AG04450 (cell line): ENCODE results near the gene CAPN5. TPM values are rescaled to one million over a fixed set of nuclear protein-coding genes. Genes with fewer than 3 reads are reported as not detected.

ENCODE experiments used
- CTCF ChIA-PET: fragments of 300-600, 350-600 bp; formaldehyde crosslinking; extraction: SDS; loops from one replicate; lab custom pipeline; 2022; ENCODE audit warnings: antibody characterized with exemption, inconsistent platforms; lab: Charles Lee
- POLR2A ChIA-PET: fragments of 350-600 bp; formaldehyde crosslinking; extraction: SDS; loops from one replicate; lab custom pipeline; 2021; ENCODE audit warnings: antibody characterized with exemption, inconsistent platforms; lab: Yijun Ruan, JAX
- DNase-seq: peaks from one replicate; pipeline ENCODE4 v3.0.0-alpha.2; 2011; ENCODE audit warnings: low read depth, low spot score
- H3K27ac ChIP-seq: one replicate; pipeline ENCODE4 v1.5.1; 2012; ENCODE audit warnings: low read depth, low read length, control low read depth
- H3K27me3 ChIP-seq: one replicate; pipeline ENCODE4 v1.6.0; 2012; ENCODE audit warnings: low read length; ENCODE audit not compliant: control insufficient read depth, insufficient read depth
- H3K4me3 ChIP-seq: 2 replicates; pipeline ENCODE4 v1.5.1; 2011; ENCODE audit warnings: mild to moderate bottlenecking, low read depth, low read length, control low read depth
- H3K9me3 ChIP-seq: 2 replicates; pipeline ENCODE4 v1.5.1; 2012; ENCODE audit warnings: low read length; ENCODE audit not compliant: control insufficient read depth, insufficient read depth
- CTCF ChIP-seq: IDR thresholded peaks from 2 replicates; pipeline ENCODE4 v1.5.1; 2011; ENCODE audit warnings: low read depth, low read length, control low read depth, inconsistent platforms
- polyA plus RNA-seq: library from polyadenylated mRNA; depleted of rRNA; stranded (reverse); fragments of >200 nt; gene quantifications from 2 replicates; pipeline ENCODE4 v1.2.3, GENCODE V29; 2011

CAPN5 gene
- polyA plus RNA-seq, 1 experiment = 18.6 TPM

- Histone ChIP-seq H3K4me3 (no peak overlapping the region), H3K9me3 (peaks cover 4% of the 10 kb centered on the region; the same call in 1 of the 2 replicates), H3K27me3 (no peaks in the 10 kb centered on the region), H3K27ac (no peak overlapping the region)
- no peak for DNase-seq
- ChIA-PET CTCF (interaction anchor here (1.1 to 1.6 kb wide), 3 partner anchors 9 to 412 kb away, joined by 3 to 6 read pairs (median 5); no protein-coding TSS in a partner anchor), POLR2A (no interaction called here)
- TF ChIP-seq CTCF = no peak
These were observed 69.3 kb downstream of the CAPN5 start for GRCh38 chr11:77136074-77136473.

- DNase-seq = no peak
- Histone ChIP-seq H3K27ac (no peak overlapping the region), H3K9me3 (peaks cover 4% of the 10 kb centered on the region; the same call in 1 of the 2 replicates), H3K4me3 (no peak overlapping the region), H3K27me3 (peaks cover 2% of the 10 kb centered on the region)
- TF ChIP-seq CTCF = no peak
- POLR2A ChIA-PET = no interaction called here
- CTCF ChIA-PET = interaction anchor here (1.1 to 1.6 kb wide), 3 partner anchors 10 to 412 kb away, joined by 3 to 6 read pairs (median 5); no protein-coding TSS in a partner anchor
These were observed 70.1 kb downstream of the CAPN5 start for GRCh38 chr11:77136784-77137420.

GRCh38 chr11:77137421-77137820, 70.7 kb downstream of the CAPN5 start:
- no peak overlapping the region for H3K27ac ChIP-seq
- peaks cover 4% of the 10 kb centered on the region; the same call in 1 of the 2 replicates for H3K9me3 ChIP-seq
- POLR2A ChIA-PET = no interaction called here
- peaks cover 2% of the 10 kb centered on the region for H3K27me3 ChIP-seq
- DNase-seq = no peak
- CTCF ChIA-PET = interaction anchor here (1.1 to 1.6 kb wide), 2 partner anchors 10 to 51 kb away, joined by 5 to 6 read pairs; no protein-coding TSS in a partner anchor
- no peak for TF ChIP-seq CTCF
- no peak overlapping the region for H3K4me3 ChIP-seq

- TF ChIP-seq CTCF = no peak
- H3K9me3 ChIP-seq = no peaks in the 10 kb centered on the region; the same call in 1 of the 2 replicates
- no peak for DNase-seq
- POLR2A ChIA-PET = no interaction called here
- CTCF ChIA-PET = no interaction called here
- H3K4me3 ChIP-seq = no peak overlapping the region
- H3K27ac ChIP-seq = no peak overlapping the region
- H3K27me3 ChIP-seq = peaks cover 2% of the 10 kb centered on the region
These were observed 71.4 kb downstream of the CAPN5 start for GRCh38 chr11:77138106-77138649.

GRCh38 chr11:77139201-77139600, 72.4 kb downstream of the CAPN5 start:
- H3K27ac ChIP-seq = no peak overlapping the region
- POLR2A ChIA-PET = no interaction called here
- CTCF ChIA-PET = interaction anchor here (3.5 kb wide), 1 partner anchor 12 kb away, joined by 26 read pairs; the partner anchor contains the start of gene MYO7A
- H3K27me3 ChIP-seq = peaks cover 5% of the 10 kb centered on the region
- DNase-seq = no peak
- H3K9me3 ChIP-seq = no peaks in the 10 kb centered on the region; the same call in 1 of the 2 replicates
- TF ChIP-seq CTCF = no peak
- no peak overlapping the region for H3K4me3 ChIP-seq
